SK-N-SH (cell line): ENCODE measurements around the gene SMIM12. TPM values are rescaled to one million over a fixed set of nuclear protein-coding genes. Genes with fewer than 3 reads are reported as not detected.
A peak's percentile ranks its signal among the peaks of the same experiment; 100 is the strongest.

Source experiments
- CTCF ChIA-PET: fragments of 300-600, 350-600 bp; formaldehyde crosslinking; extraction: SDS; loops from one replicate; lab custom pipeline; 2021; lab: Yijun Ruan, JAX
- POLR2A ChIA-PET: fragments of 350-600 bp; sonication (Branson Sonifier 250); formaldehyde crosslinking; extraction: SDS; loops from one replicate; lab custom pipeline; 2020; ENCODE audit warnings: antibody characterized with exemption, inconsistent platforms; lab: Yijun Ruan, JAX
- DNase-seq: peaks from one replicate; pipeline ENCODE4 v3.0.0; 2012
- H2AFZ ChIP-seq: fragments of 200-600 bp; sonication (generic); 2 replicates; pipeline ENCODE4 v1.8.1; 2016; ENCODE audit warnings: antibody characterized with exemption, mild to moderate bottlenecking, low read depth
- H3F3A ChIP-seq: fragments of 200-600 bp; sonication (generic); replicated peaks from 2 replicates; pipeline ENCODE3; 2016; ENCODE audit warnings: antibody characterized with exemption, mild to moderate bottlenecking; ENCODE audit not compliant: insufficient read depth
- H3K27ac ChIP-seq, 2 experiments: fragments of 200-500 bp in 1 of 2; fragments of 200-600 bp in 1 of 2; sonication (Bioruptor generic) in 1 of 2; sonication (generic), shearing (Covaris generic) in 1 of 2; 2 replicates each; pipeline versions ENCODE4 v1.5.1 to v1.6.1; 2014 to 2016; ENCODE audit warnings: low read depth in 2 of 2, inconsistent platforms in 1 of 2, low read length in 1 of 2, mild to moderate bottlenecking in 1 of 2, mixed read lengths in 1 of 2
- H3K27me3 ChIP-seq: fragments of 200-600 bp; sonication (generic), shearing (Covaris generic); 2 replicates; pipeline ENCODE4 v1.6.1; 2016; ENCODE audit warnings: mixed run types; ENCODE audit not compliant: insufficient read depth
- H3K36me3 ChIP-seq, 2 experiments: fragments of 200-500 bp in 1 of 2; fragments of 200-600 bp in 1 of 2; sonication (Bioruptor generic) in 1 of 2; sonication (generic) in 1 of 2; replicated peaks in 1 of 2; 2 replicates each; pipeline versions ENCODE3 to v1.5.1; 2014 to 2016; ENCODE audit warnings: low read length in 1 of 2, mild to moderate bottlenecking in 1 of 2; ENCODE audit not compliant: insufficient read depth in 2 of 2, control insufficient read depth in 1 of 2
- H3K4me1 ChIP-seq, 2 experiments: fragments of 200-500 bp in 1 of 2; fragments of 200-600 bp in 1 of 2; sonication (Bioruptor generic) in 1 of 2; sonication (generic), shearing (Covaris generic) in 1 of 2; 2 replicates each; pipeline versions ENCODE4 v1.5.1 to v1.6.1; 2014 to 2016; ENCODE audit warnings: low read depth in 1 of 2, low read length in 1 of 2, mixed run types in 1 of 2; ENCODE audit not compliant: insufficient read depth in 2 of 2, control insufficient read depth in 1 of 2
- H3K4me2 ChIP-seq: fragments of 200-600 bp; sonication (generic), shearing (Covaris generic); 2 replicates; pipeline ENCODE4 v1.6.1; 2017; ENCODE audit warnings: mixed run types
- H3K4me3 ChIP-seq, 2 experiments: fragments of 200-500 bp in 1 of 2; fragments of 200-600 bp in 1 of 2; sonication (Bioruptor generic) in 1 of 2; sonication (generic), shearing (Covaris generic) in 1 of 2; 2 replicates each; pipeline versions ENCODE4 v1.5.1 to v1.8.1; 2014 to 2016; ENCODE audit warnings: low read depth in 2 of 2, inconsistent platforms in 1 of 2, low read length in 1 of 2, mild to moderate bottlenecking in 1 of 2, mixed read lengths in 1 of 2, moderate library complexity in 1 of 2
- H3K79me2 ChIP-seq: fragments of 200-600 bp; sonication (generic); 2 replicates; pipeline ENCODE4 v1.8.1; 2017; ENCODE audit warnings: mild to moderate bottlenecking; ENCODE audit not compliant: insufficient read depth
- H3K9ac ChIP-seq: fragments of 200-600 bp; sonication (generic); 2 replicates; pipeline ENCODE4 v1.6.1; 2017; ENCODE audit warnings: mixed run types
- H3K9me2 ChIP-seq: fragments of 200-600 bp; sonication (generic); 2 replicates; pipeline ENCODE4 v1.6.1; 2017; ENCODE audit warnings: mixed run types
- H3K9me3 ChIP-seq: fragments of 200-600 bp; sonication (generic); 2 replicates; pipeline ENCODE4 v1.6.1; 2017; ENCODE audit warnings: mixed run types, mild to moderate bottlenecking, moderate library complexity
- H4K20me1 ChIP-seq: fragments of 200-600 bp; sonication (generic); 2 replicates; pipeline ENCODE4 v1.6.1; 2017; ENCODE audit warnings: mild to moderate bottlenecking, mixed run types; ENCODE audit not compliant: insufficient read depth
- CHD2 ChIP-seq: fragments of 150-350 bp; IDR thresholded peaks from 2 replicates; pipeline ENCODE4 v1.6.1; 2018; ENCODE audit warnings: low read length; ENCODE audit not compliant: partially characterized antibody
- ELF1 ChIP-seq: IDR thresholded peaks from 2 replicates; pipeline ENCODE4 v1.4.0; 2012
- EP300 ChIP-seq, 2 experiments: IDR thresholded peaks; 2 replicates each; pipeline versions ENCODE4 v1.4.0 to v1.6.1; 2012; ENCODE audit warnings: borderline replicate concordance in 1 of 2, low read depth in 1 of 2, low read length in 1 of 2
- EZH2phosphoT487 ChIP-seq: fragments of 200-600 bp; sonication (generic); IDR thresholded peaks from 2 replicates; pipeline ENCODE4 v1.6.1; 2017; ENCODE audit warnings: low read depth, mixed run types, mild to moderate bottlenecking, antibody characterized with exemption, moderate library complexity, borderline replicate concordance
- FOXJ3 ChIP-seq: sonication (generic); formaldehyde crosslinking; IDR thresholded peaks from 2 replicates; pipeline ENCODE4 v1.5.1; 2020; ENCODE audit warnings: mild to moderate bottlenecking, missing genetic modification reagents
- GATA2 ChIP-seq: sonication (generic); formaldehyde crosslinking; IDR thresholded peaks from 2 replicates; pipeline ENCODE4 v1.5.0; 2020; ENCODE audit warnings: mild to moderate bottlenecking, missing genetic modification reagents
- JUND ChIP-seq: IDR thresholded peaks from 2 replicates; pipeline ENCODE4 v1.4.0; 2012
- MEF2A ChIP-seq: IDR thresholded peaks from 2 replicates; pipeline ENCODE4 v1.4.0; 2012; ENCODE audit warnings: low read depth, borderline replicate concordance
- MXI1 ChIP-seq: IDR thresholded peaks from 2 replicates; pipeline ENCODE4 v1.6.1; 2012; ENCODE audit warnings: mild to moderate bottlenecking, low read depth, low read length, improper control_type of control experiment
- POLR2AphosphoS5 ChIP-seq: IDR thresholded peaks from 2 replicates; pipeline ENCODE4 v1.6.1; 2012; ENCODE audit warnings: low read depth, low read length
- RCOR1 ChIP-seq: fragments of 150-350 bp; IDR thresholded peaks from 2 replicates; pipeline ENCODE4 v1.6.1; 2017; ENCODE audit warnings: antibody characterized with exemption, low read length
- RFX5 ChIP-seq: IDR thresholded peaks from 2 replicates; pipeline ENCODE4 v1.6.1; 2012; ENCODE audit warnings: mild to moderate bottlenecking, improper control_type of control experiment, low read length
- RXRA ChIP-seq: IDR thresholded peaks from 2 replicates; pipeline ENCODE4 v1.4.0; 2012; ENCODE audit warnings: low read depth, mild to moderate bottlenecking, borderline replicate concordance
- SIN3A ChIP-seq: IDR thresholded peaks from 2 replicates; pipeline ENCODE4 v1.6.1; 2012; ENCODE audit warnings: low read depth, mild to moderate bottlenecking, low read length, moderate library complexity, borderline replicate concordance
- SMC3 ChIP-seq: IDR thresholded peaks from 2 replicates; pipeline ENCODE4 v1.6.1; 2012; ENCODE audit warnings: low read depth, low read length, improper control_type of control experiment
- TCF12 ChIP-seq: IDR thresholded peaks from 2 replicates; pipeline ENCODE4 v1.4.0; 2012
- YY1 ChIP-seq: IDR thresholded peaks from 2 replicates; pipeline ENCODE4 v1.4.0; 2012; ENCODE audit warnings: low read depth, mild to moderate bottlenecking
- WGBS: methylation state at CpG from one replicate; pipeline ENCODE4 v1.1.6; 2017; ENCODE audit warnings: low lambda C conversion rate; 5-methylcytosine and 5-hydroxymethylcytosine counted together
- polyA plus RNA-seq, 3 experiments: library from polyadenylated mRNA; depleted of rRNA; stranded (reverse); fragments of >200 nt; gene quantifications; 2 replicates each; pipeline ENCODE4 v1.2.3, GENCODE V29; 2012
- TF ChIP-seq, protein P1 (sequence below): fragments of 150-350 bp; IDR thresholded peaks from 2 replicates; pipeline ENCODE4 v1.6.1; 2017; ENCODE audit warnings: antibody characterized with exemption, low read length, low read depth, borderline replicate concordance
- TF ChIP-seq, protein P2 (sequence below): IDR thresholded peaks from 2 replicates; pipeline ENCODE4 v1.4.0; 2012; ENCODE audit warnings: low read depth, borderline replicate concordance
- TF ChIP-seq, protein P3 (sequence below): IDR thresholded peaks from 2 replicates; pipeline ENCODE4 v1.6.1; 2012; ENCODE audit warnings: mild to moderate bottlenecking, low read depth, low read length, moderate library complexity

SMIM12 gene
- polyA plus RNA-seq, 1 of the 3 experiments (the other 2 are of a cell fraction): 42.3 TPM

DNA sequence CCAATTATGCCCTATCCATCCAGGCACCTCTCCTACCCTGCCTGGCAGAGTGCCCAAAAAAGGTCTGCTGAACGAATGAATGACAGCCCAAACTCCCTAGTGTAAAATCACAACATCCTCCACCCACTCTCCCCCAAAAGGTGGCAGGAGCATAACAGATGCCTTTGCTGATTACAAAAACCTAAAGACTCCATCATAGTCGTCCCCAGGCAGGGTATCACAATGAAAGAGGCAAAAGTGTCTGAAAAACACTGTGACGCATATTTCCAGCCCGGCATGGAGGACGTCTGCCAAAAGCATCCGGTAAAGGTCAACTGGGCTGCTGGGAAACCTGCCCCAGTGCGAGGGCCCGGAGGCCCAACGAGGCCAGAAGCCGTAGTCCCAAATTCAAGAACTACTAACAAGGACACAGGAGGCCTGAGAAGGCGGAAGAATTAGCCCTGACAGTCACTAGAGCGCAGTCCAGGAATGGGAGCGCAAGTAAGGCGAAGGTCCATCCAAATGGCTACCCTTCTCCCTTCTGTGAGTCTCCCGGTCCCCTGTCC lies 576 bp downstream of the SMIM12 start:
- WGBS: 3% methylated on average over 12 of the region's 15 CpGs
- CTCF ChIA-PET: interaction anchor here (0.5 to 3.9 kb wide), 34 partner anchors 7 to 914 kb away, joined by 3 to 26 read pairs (median 4); partner anchors contain the start of genes DLGAP3, GJB3, TMEM35B and ZMYM1
- peak overlapping the region; percentile 88 to 100 for H3K4me3 ChIP-seq
- H3F3A ChIP-seq: no peaks in the 10 kb centered on the region
- no peaks in the 10 kb centered on the region for H3K9me2 ChIP-seq
- no peaks in the 10 kb centered on the region for H3K9me3 ChIP-seq
- peaks cover 11 to 18% of the 10 kb centered on the region in 2 experiments for H3K36me3 ChIP-seq
- POLR2A ChIA-PET: interaction anchor here (0.6 to 1.2 kb wide), 6 partner anchors 12 to 511 kb away, joined by 3 to 7 read pairs (median 4); partner anchors contain the start of gene TMEM35B
- H3K79me2 ChIP-seq: peaks cover 42% of the 10 kb centered on the region
- TF ChIP-seq JUND (no peak), MXI1 (no peak), CHD2 (no peak), POLR2AphosphoS5 (no peak), GATA2 (no peak), SIN3A (no peak), EP300 (IDR thresholded peaks at IDR 0.05; ENCODE audit: borderline replicate concordance in 1 of 2, low read depth in 1 of 2, low read length in 1 of 2) (no peak), EZH2phosphoT487 (no peak), RFX5 (no peak), RCOR1 (no peak), ELF1 (no peak), SMC3 (no peak), MEF2A (no peak), RXRA (no peak), YY1 (no peak), FOXJ3 (no peak)
- H3K9ac ChIP-seq: peak overlapping the region; percentile 86
- H3K27ac ChIP-seq: peak overlapping the region; percentile 50 to 69; a peak in 2 of 4 replicates
- H3K27me3 ChIP-seq: no peaks in the 10 kb centered on the region
- H3K4me2 ChIP-seq: peak overlapping the region; percentile 85
- peak overlapping the region; percentile 67; the same call in 1 of the 2 replicates for H2AFZ ChIP-seq
- H4K20me1 ChIP-seq: peaks cover 18% of the 10 kb centered on the region; the same call in 1 of the 2 replicates
- H3K4me1 ChIP-seq: peaks cover 9 to 16% of the 10 kb centered on the region in 2 experiments; a peak in 3 of 4 replicates
- DNase-seq: no peak

DNA sequence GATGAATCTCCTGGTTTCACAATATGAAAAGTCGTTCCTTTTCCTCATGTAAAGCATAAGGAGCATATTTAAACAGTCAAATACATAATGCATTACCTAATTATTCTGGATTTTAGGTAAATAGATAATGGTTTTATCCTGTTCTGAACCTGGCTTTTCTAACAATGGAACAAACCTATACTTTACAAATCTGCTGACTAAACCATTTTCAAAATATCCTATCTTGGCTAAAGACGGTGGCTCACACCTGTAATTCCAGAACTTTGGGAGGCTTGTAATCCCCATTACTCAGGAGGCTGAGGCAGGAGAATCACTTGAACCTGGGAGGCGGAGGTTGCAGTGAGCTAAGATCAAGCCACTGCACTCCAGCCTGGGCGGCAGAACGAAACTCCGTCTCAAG lies 2.9 kb downstream of the SMIM12 start:
- Histone ChIP-seq H3K9me3 (no peaks in the 10 kb centered on the region), H3K27ac (no peak overlapping the region), H3K4me1 (peaks cover 9 to 20% of the 10 kb centered on the region in 2 experiments; a peak in 3 of 4 replicates), H3K9me2 (no peaks in the 10 kb centered on the region), H3F3A (peaks cover 7% of the 10 kb centered on the region), H4K20me1 (peaks cover 31% of the 10 kb centered on the region), H3K27me3 (no peaks in the 10 kb centered on the region), H2AFZ (no peak overlapping the region), H3K36me3 (peaks cover 17 to 24% of the 10 kb centered on the region in 2 experiments), H3K4me3 (no peak overlapping the region), H3K4me2 (no peak overlapping the region), H3K79me2 (peaks cover 49% of the 10 kb centered on the region), H3K9ac (no peak overlapping the region)
- ChIA-PET POLR2A (no interaction called here), CTCF (interaction anchor here (0.6 to 7.0 kb wide), 4 partner anchors 10 to 257 kb away, joined by 3 to 170 read pairs (median 4); partner anchors contain the start of gene GJA4)
- DNase-seq: no peak
- 92% methylated on average over 6 of the region's 6 CpGs for WGBS
- TF ChIP-seq MXI1 (no peak), FOXJ3 (no peak), EZH2phosphoT487 (no peak), YY1 (no peak), TCF12 (no peak), SIN3A (no peak), JUND (no peak), GATA2 (no peak), RCOR1 (no peak), CHD2 (no peak)
- TF ChIP-seq, protein P1, sequence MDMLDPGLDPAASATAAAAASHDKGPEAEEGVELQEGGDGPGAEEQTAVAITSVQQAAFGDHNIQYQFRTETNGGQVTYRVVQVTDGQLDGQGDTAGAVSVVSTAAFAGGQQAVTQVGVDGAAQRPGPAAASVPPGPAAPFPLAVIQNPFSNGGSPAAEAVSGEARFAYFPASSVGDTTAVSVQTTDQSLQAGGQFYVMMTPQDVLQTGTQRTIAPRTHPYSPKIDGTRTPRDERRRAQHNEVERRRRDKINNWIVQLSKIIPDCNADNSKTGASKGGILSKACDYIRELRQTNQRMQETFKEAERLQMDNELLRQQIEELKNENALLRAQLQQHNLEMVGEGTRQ: no peak
- TF ChIP-seq, protein P2, sequence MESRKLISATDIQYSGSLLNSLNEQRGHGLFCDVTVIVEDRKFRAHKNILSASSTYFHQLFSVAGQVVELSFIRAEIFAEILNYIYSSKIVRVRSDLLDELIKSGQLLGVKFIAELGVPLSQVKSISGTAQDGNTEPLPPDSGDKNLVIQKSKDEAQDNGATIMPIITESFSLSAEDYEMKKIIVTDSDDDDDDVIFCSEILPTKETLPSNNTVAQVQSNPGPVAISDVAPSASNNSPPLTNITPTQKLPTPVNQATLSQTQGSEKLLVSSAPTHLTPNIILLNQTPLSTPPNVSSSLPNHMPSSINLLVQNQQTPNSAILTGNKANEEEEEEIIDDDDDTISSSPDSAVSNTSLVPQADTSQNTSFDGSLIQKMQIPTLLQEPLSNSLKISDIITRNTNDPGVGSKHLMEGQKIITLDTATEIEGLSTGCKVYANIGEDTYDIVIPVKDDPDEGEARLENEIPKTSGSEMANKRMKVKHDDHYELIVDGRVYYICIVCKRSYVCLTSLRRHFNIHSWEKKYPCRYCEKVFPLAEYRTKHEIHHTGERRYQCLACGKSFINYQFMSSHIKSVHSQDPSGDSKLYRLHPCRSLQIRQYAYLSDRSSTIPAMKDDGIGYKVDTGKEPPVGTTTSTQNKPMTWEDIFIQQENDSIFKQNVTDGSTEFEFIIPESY: no peak
- TF ChIP-seq, protein P3, sequence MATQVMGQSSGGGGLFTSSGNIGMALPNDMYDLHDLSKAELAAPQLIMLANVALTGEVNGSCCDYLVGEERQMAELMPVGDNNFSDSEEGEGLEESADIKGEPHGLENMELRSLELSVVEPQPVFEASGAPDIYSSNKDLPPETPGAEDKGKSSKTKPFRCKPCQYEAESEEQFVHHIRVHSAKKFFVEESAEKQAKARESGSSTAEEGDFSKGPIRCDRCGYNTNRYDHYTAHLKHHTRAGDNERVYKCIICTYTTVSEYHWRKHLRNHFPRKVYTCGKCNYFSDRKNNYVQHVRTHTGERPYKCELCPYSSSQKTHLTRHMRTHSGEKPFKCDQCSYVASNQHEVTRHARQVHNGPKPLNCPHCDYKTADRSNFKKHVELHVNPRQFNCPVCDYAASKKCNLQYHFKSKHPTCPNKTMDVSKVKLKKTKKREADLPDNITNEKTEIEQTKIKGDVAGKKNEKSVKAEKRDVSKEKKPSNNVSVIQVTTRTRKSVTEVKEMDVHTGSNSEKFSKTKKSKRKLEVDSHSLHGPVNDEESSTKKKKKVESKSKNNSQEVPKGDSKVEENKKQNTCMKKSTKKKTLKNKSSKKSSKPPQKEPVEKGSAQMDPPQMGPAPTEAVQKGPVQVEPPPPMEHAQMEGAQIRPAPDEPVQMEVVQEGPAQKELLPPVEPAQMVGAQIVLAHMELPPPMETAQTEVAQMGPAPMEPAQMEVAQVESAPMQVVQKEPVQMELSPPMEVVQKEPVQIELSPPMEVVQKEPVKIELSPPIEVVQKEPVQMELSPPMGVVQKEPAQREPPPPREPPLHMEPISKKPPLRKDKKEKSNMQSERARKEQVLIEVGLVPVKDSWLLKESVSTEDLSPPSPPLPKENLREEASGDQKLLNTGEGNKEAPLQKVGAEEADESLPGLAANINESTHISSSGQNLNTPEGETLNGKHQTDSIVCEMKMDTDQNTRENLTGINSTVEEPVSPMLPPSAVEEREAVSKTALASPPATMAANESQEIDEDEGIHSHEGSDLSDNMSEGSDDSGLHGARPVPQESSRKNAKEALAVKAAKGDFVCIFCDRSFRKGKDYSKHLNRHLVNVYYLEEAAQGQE: no peak
